ENCODE results near the gene FAM227A. TPM values are rescaled to one million over a fixed set of nuclear protein-coding genes. Genes with fewer than 3 reads are reported as not detected.

FAM227A gene
- total and polyA plus RNA-seq, 2 donors (not counting 3 experiments of a cell fraction or from before 2014, with no cell fraction given): 0.58 to 1.9 TPM

- no peak for DNase-seq (ENCODE audit: low read depth, low spot score)
- BruUV-seq (replicated peaks): no TSS peak
Observed at GRCh38 chr22:38657045-38657909, 1.1 kb upstream of the FAM227A start.

More at GRCh38 chr22:38657045-38657909, 1.1 kb upstream of the FAM227A start:
- no peak for FAIRE-seq
- intact Hi-C loops (cut with micrococcal nuclease): loop anchor here (2.0 kb wide), 1 partner anchor 44 kb away; the partner anchor contains the start of gene JOSD1
- dilution Hi-C loops (cut with MboI; ENCODE audit: extremely low pct_ligation_motif_present, low sequenced_read_pairs): no loop called here
- Histone ChIP-seq H3K27me3 (ENCODE audit: control insufficient read depth in 2 of 2, insufficient read depth in 2 of 2, low read length in 2 of 2) (no peaks in the 10 kb centered on the region), H2AFZ (ENCODE audit: low read depth, low read length) (peak overlapping the region; percentile 78), H3K79me2 (ENCODE audit: control insufficient read depth, insufficient read depth, low read length) (peaks cover 8% of the 10 kb centered on the region), H4K20me1 (replicated peaks; ENCODE audit: control insufficient read depth, extremely low read depth, insufficient read depth, low read length) (no peaks in the 10 kb centered on the region), H3K4me1 (ENCODE audit: control insufficient read depth, extremely low read depth, insufficient read depth, low read length) (peaks cover 11% of the 10 kb centered on the region), H3K36me3 (ENCODE audit: control insufficient read depth in 2 of 2, extremely low read depth in 1 of 2, insufficient read depth in 2 of 2, low read length in 2 of 2) (no peaks in the 10 kb centered on the region), H3K9me3 (replicated peaks; ENCODE audit: control insufficient read depth, insufficient read depth, low read length) (no peaks in the 10 kb centered on the region), H3K4me3 (replicated peaks in 1 of 3; ENCODE audit: insufficient read depth in 1 of 3, low read depth in 1 of 3, low read length in 3 of 3) (peak overlapping the region; percentile 31 to 94 (median 82)), H3K27ac (ENCODE audit: insufficient read depth, low read depth, low read length) (peak overlapping the region; percentile 96), H3K4me2 (ENCODE audit: insufficient read depth, low read length) (peak overlapping the region; percentile 88), H3K9me1 (replicated peaks; ENCODE audit: control insufficient read depth, extremely low read depth, insufficient read depth, low read length) (no peaks in the 10 kb centered on the region), H3K9ac (replicated peaks; ENCODE audit: extremely low read depth, insufficient read depth, low read length) (peak overlapping the region; percentile 98)
- TF ChIP-seq FOS (IDR thresholded peaks at IDR 0.05; ENCODE audit: borderline replicate concordance, insufficient read depth, low read length) (no peak), MYC (IDR thresholded peaks at IDR 0.05; ENCODE audit: low read depth, low read length) (no peak), POLR2AphosphoS5 (IDR thresholded peaks at IDR 0.05; ENCODE audit: insufficient read depth, low read depth, low read length) (no peak), JUN (IDR thresholded peaks at IDR 0.05; ENCODE audit: borderline replicate concordance, insufficient read depth, insufficient read length, low read depth) (no peak), MAX (IDR thresholded peaks at IDR 0.05; ENCODE audit: insufficient read depth, insufficient read length) (no peak), CTCF (IDR thresholded peaks at IDR 0.05; ENCODE audit: extremely low read depth in 1 of 2, insufficient read depth in 1 of 2, low read depth in 1 of 2, low read length in 2 of 2) (no peak), GATA2 (IDR thresholded peaks at IDR 0.05; ENCODE audit: insufficient read depth, insufficient read length, low read depth, low read length) (no peak), POLR2A (IDR thresholded peaks at IDR 0.05; ENCODE audit: low read depth, low read length) (no peak)
- ChIA-PET CTCF (interaction anchor here (1.0 kb wide), 1 partner anchor 623 kb away, joined by 3 read pairs; no protein-coding TSS in a partner anchor), POLR2A (no interaction called here)

Data from endothelial cell of umbilical vein (primary cell).